Uterus (tissue), 2 donors: ENCODE measurements around the gene NPM3.

Source experiments
- POLR2A ChIP-seq, 2 donors: fragments of 450-650 bp; IDR thresholded peaks; one replicate each; pipeline ENCODE4 v1.6.1; 2016; ENCODE audit warnings: antibody characterized with exemption in 2 of 2, mild to moderate bottlenecking in 1 of 2, moderate library complexity in 1 of 2
- TF ChIP-seq, protein P1 (sequence below), 4 experiments: fragments of 200-600 bp in 2 of 4; fragments of 450-650 bp in 2 of 4; sonication (generic) in 2 of 4; IDR thresholded peaks; one replicate each; pipeline ENCODE4 v1.5.1; 2016 to 2019; ENCODE audit warnings: antibody characterized with exemption in 4 of 4, mild to moderate bottlenecking in 2 of 4, moderate library complexity in 1 of 4

DNA sequence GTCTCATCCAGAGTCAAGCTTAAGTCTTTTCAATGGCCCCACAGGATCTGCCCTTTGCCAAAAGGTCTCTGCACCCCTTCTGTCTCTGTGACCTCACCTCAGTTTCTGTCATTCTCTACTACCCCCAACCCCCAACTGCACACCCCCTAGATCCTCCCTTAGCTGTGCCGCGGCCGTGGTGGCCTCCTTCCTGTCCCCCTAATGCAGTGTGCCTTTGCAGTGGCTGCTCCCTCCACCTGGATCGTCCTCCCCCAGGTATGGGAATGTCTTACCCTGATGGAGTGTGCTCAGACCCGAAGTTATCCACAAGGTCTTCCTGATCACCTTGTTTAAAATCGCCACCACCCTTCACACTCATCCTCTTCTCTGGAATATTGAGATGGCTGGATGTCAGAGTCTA lies 16.9 kb downstream of the NPM3 start:
- TF ChIP-seq, protein P1, sequence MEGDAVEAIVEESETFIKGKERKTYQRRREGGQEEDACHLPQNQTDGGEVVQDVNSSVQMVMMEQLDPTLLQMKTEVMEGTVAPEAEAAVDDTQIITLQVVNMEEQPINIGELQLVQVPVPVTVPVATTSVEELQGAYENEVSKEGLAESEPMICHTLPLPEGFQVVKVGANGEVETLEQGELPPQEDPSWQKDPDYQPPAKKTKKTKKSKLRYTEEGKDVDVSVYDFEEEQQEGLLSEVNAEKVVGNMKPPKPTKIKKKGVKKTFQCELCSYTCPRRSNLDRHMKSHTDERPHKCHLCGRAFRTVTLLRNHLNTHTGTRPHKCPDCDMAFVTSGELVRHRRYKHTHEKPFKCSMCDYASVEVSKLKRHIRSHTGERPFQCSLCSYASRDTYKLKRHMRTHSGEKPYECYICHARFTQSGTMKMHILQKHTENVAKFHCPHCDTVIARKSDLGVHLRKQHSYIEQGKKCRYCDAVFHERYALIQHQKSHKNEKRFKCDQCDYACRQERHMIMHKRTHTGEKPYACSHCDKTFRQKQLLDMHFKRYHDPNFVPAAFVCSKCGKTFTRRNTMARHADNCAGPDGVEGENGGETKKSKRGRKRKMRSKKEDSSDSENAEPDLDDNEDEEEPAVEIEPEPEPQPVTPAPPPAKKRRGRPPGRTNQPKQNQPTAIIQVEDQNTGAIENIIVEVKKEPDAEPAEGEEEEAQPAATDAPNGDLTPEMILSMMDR (IDR thresholded peaks at IDR 0.05), result no peak
- TF ChIP-seq POLR2A (IDR thresholded peaks at IDR 0.05), result no peak
